ENCODE measurements around the gene DDX56. TPM values are rescaled to one million over a fixed set of nuclear protein-coding genes. Genes with fewer than 3 reads are reported as not detected.
"Not testable (repeated sequence)": the region's sequence is repeated elsewhere in the genome, so short reads cannot be mapped to it uniquely, and the experiment has no call there.

DDX56 gene
- total RNA-seq, 4 donors from 2014 or later = 67.8 to 96.4 (median 88.9) TPM

- H3K27ac ChIP-seq = peak overlapping the region in 1 of 4 donors; percentile 98
Measured at GRCh38 chr7:44604941-44605340, 31.2 kb upstream of the DDX56 start.

GRCh38 chr7:44603193-44603592 lies 29.5 kb upstream of the DDX56 start:
- Histone ChIP-seq H3K4me1 (peaks cover 0 to 16% (median 2%) of the 10 kb centered on the region in 4 donors), H3K4me3 (no peak overlapping the region), H3K27me3 (no peaks in the 10 kb centered on the region), H3K9me3 (no peaks in the 10 kb centered on the region), H3K27ac (no peak overlapping the region), H3K36me3 (no peaks in the 10 kb centered on the region)
- no peak for TF ChIP-seq POLR2A (IDR thresholded peaks at IDR 0.05)
- TF ChIP-seq, protein P1, sequence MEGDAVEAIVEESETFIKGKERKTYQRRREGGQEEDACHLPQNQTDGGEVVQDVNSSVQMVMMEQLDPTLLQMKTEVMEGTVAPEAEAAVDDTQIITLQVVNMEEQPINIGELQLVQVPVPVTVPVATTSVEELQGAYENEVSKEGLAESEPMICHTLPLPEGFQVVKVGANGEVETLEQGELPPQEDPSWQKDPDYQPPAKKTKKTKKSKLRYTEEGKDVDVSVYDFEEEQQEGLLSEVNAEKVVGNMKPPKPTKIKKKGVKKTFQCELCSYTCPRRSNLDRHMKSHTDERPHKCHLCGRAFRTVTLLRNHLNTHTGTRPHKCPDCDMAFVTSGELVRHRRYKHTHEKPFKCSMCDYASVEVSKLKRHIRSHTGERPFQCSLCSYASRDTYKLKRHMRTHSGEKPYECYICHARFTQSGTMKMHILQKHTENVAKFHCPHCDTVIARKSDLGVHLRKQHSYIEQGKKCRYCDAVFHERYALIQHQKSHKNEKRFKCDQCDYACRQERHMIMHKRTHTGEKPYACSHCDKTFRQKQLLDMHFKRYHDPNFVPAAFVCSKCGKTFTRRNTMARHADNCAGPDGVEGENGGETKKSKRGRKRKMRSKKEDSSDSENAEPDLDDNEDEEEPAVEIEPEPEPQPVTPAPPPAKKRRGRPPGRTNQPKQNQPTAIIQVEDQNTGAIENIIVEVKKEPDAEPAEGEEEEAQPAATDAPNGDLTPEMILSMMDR (IDR thresholded peaks at IDR 0.05) = no peak
- no peak for DNase-seq

More at GRCh38 chr7:44604941-44605340, 31.2 kb upstream of the DDX56 start:
- no peaks in the 10 kb centered on the region for H3K36me3 ChIP-seq
- H3K9me3 ChIP-seq = no peaks in the 10 kb centered on the region
- DNase-seq = no peak
- no peak overlapping the region for H3K4me3 ChIP-seq
- TF ChIP-seq, protein P1 (IDR thresholded peaks at IDR 0.05) = no peak
- TF ChIP-seq POLR2A (IDR thresholded peaks at IDR 0.05) = no peak
- peaks cover 0 to 16% (median 2%) of the 10 kb centered on the region in 4 donors for H3K4me1 ChIP-seq
- H3K27me3 ChIP-seq = no peaks in the 10 kb centered on the region

DNA sequence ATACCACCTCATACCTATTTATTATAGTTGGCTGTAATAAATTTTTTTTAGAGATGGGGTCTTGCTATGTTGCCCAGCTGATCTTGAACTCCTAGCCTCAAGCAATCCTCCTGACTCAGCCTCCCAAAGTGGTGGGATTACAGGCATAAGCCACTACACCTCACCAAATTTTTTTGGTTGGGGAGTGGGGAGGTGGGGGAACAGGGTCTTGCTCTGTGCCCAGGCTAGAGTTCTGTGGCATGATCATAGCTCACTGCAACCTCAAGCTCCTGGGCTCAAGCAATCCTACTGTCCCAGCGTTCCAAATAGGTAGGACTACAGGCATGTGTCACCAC lies 28.8 kb upstream of the DDX56 start:
- H3K4me1 ChIP-seq = peaks cover 0 to 10% (median 2%) of the 10 kb centered on the region in 4 donors
- no peak overlapping the region for H3K4me3 ChIP-seq
- TF ChIP-seq, protein P1 (IDR thresholded peaks at IDR 0.05) = no peak
- no peak for TF ChIP-seq POLR2A (IDR thresholded peaks at IDR 0.05)
- H3K27ac ChIP-seq = no peak overlapping the region
- no peaks in the 10 kb centered on the region for H3K27me3 ChIP-seq
- H3K9me3 ChIP-seq = no peaks in the 10 kb centered on the region
- H3K36me3 ChIP-seq = no peaks in the 10 kb centered on the region
- DNase-seq = no peak

- H3K27me3 ChIP-seq = no peaks in the 10 kb centered on the region
- H3K4me1 ChIP-seq = peaks cover 0 to 3% (median 0%) of the 10 kb centered on the region in 4 donors
- H3K36me3 ChIP-seq = no peaks in the 10 kb centered on the region
- TF ChIP-seq POLR2A (IDR thresholded peaks at IDR 0.05) = no peak
- TF ChIP-seq, protein P1 (IDR thresholded peaks at IDR 0.05) = no peak
- no peak overlapping the region for H3K4me3 ChIP-seq
- H3K27ac ChIP-seq = no peak overlapping the region
- H3K9me3 ChIP-seq = no peaks in the 10 kb centered on the region
- DNase-seq = no peak
Measured at GRCh38 chr7:44599222-44599621, 25.5 kb upstream of the DDX56 start.

DNA sequence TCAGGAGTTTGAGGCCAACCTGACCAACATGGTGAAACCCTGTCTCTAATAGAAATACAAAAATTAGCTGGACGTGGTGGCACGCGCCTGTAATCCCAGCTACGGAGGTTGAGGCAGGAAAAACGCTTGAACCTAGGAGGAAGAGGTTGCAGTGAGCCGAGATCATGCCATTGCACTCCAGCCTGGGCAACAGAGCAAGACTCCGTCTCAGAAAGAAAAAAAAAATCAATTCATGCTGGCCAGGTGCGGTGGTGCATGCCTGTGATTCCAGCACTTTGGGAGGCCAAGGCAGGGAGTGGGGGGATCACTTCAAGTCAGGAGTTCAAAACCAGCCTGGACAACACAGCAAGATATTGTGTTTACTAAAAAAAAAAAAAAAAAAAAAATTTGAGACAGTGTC lies 23.5 kb upstream of the DDX56 start:
- not testable (repeated sequence) for H3K36me3 ChIP-seq, DNase-seq, H3K9me3 ChIP-seq, H3K27me3 ChIP-seq, H3K4me1 ChIP-seq, H3K27ac ChIP-seq, H3K4me3 ChIP-seq

DNA sequence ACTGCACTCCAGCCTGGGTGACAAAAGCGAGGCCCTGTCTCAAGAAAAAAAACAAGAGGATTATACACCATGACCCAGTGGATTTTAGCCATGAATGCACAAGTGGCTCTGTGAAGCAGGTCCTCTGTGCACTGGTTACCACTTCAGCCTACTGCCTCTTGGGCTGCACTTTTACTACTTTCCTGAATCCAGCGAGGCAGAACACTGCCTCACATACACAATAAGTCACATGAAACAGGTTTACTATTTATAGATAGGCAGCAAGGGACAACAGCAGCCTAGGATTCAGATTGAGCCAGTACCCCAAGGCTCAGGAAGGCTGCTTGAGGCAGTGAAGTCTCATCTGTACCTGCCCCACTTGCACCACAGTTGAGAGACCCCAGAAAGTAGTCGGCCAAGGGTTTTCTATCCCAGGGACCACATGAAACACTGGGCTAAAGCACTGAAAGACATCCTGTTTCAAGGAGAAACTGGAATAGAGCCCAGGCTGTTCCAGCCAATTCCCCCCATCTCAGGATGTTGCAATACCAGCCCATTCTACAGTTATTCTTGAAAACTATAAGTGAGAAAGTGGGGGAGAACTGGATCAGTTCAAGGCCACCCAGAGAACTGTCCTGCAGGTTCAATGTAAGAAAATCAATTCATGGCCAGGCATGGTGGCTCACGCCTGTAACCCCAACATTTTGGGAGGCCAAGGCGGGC lies 22.4 kb upstream of the DDX56 start:
- Histone ChIP-seq H3K9me3 (no peaks in the 10 kb centered on the region), H3K4me1 (no peaks in the 10 kb centered on the region), H3K27me3 (no peaks in the 10 kb centered on the region), H3K36me3 (no peaks in the 10 kb centered on the region), H3K4me3 (no peak overlapping the region), H3K27ac (no peak overlapping the region)
- no peak for DNase-seq
- no peak for TF ChIP-seq POLR2A (IDR thresholded peaks at IDR 0.05)
- TF ChIP-seq, protein P1 (IDR thresholded peaks at IDR 0.05) = no peak
